Activated naive CD8-positive, alpha-beta T cell treated with anti-CD3 and anti-CD28 coated beads, Interleukin-2, amount 10 ng/mL, durations not matched to agents 7 days and 5 days (primary cell): ENCODE measurements around the gene CIB2. TPM values are rescaled to one million over a fixed set of nuclear protein-coding genes. Genes with fewer than 3 reads are reported as not detected.

Experiments
- ATAC-seq: fragments of 150-1000 bp; cut with Tn5 transposase; one replicate; pipeline ENCODE4 v1.10.0; 2021; ENCODE audit warnings: low read depth, moderate library complexity
- POLR2A ChIA-PET: fragments of 350-600 bp; sonication (Branson Sonifier 250); formaldehyde crosslinking; loops from one replicate; lab custom pipeline; 2021; ENCODE audit warnings: antibody characterized with exemption; lab: Charles Lee
- DNase-seq: peaks from one replicate; pipeline ENCODE4 v3.0.0; 2021
- H3K27ac Mint-ChIP-seq: one replicate; pipeline ENCODE4 v1.8.0; 2022; ENCODE audit warnings: mild to moderate bottlenecking, mixed read lengths
- H3K27me3 Mint-ChIP-seq: one replicate; pipeline ENCODE4 v1.8.0; 2022; ENCODE audit warnings: mild to moderate bottlenecking, moderate library complexity, mixed read lengths
- H3K36me3 Mint-ChIP-seq: one replicate; pipeline ENCODE4 v1.8.0; 2021; ENCODE audit warnings: mild to moderate bottlenecking, mixed read lengths
- H3K4me1 Mint-ChIP-seq: one replicate; pipeline ENCODE4 v1.8.0; 2021; ENCODE audit warnings: mixed read lengths
- H3K4me3 Mint-ChIP-seq: one replicate; pipeline ENCODE4 v1.8.0; 2022; ENCODE audit warnings: mild to moderate bottlenecking, moderate library complexity, mixed read lengths
- H3K9me3 Mint-ChIP-seq: one replicate; pipeline ENCODE4 v1.8.0; 2021; ENCODE audit warnings: mixed read lengths
- total RNA-seq, 2 experiments: library from RNA; stranded (reverse); gene quantifications; one replicate each; pipeline ENCODE4 v1.2.3, GENCODE V29; 2021

CIB2 gene
- total RNA-seq, 2 experiments from 2014 or later = 0.88 to 1.5 TPM

GRCh38 chr15:78073046-78073787 lies 58.0 kb downstream of the CIB2 start:
- Mint-ChIP-seq H3K4me3 (peak overlapping the region; percentile 79), H3K27me3 (no peaks in the 10 kb centered on the region), H3K4me1 (peaks cover 62% of the 10 kb centered on the region), H3K27ac (peak overlapping the region; percentile 49), H3K36me3 (peaks cover 23% of the 10 kb centered on the region), H3K9me3 (no peaks in the 10 kb centered on the region)
- no peak for DNase-seq
- POLR2A ChIA-PET = interaction anchor here (0.9 to 4.4 kb wide), 6 partner anchors 23 to 38 kb away, joined by 3 to 33 read pairs (median 5); no protein-coding TSS in a partner anchor
- ATAC-seq = no peak

- DNase-seq = no peak
- Mint-ChIP-seq H3K4me3 (peak overlapping the region; percentile 79), H3K36me3 (peaks cover 23% of the 10 kb centered on the region), H3K27ac (peak overlapping the region; percentile 49), H3K4me1 (peaks cover 68% of the 10 kb centered on the region), H3K27me3 (no peaks in the 10 kb centered on the region), H3K9me3 (no peaks in the 10 kb centered on the region)
- POLR2A ChIA-PET = interaction anchor here (0.9 to 4.4 kb wide), 4 partner anchors 22 to 37 kb away, joined by 3 to 33 read pairs (median 12); no protein-coding TSS in a partner anchor
- peak; percentile 17 for ATAC-seq
These were observed 59.0 kb downstream of the CIB2 start for GRCh38 chr15:78072080-78072892.

- no peak overlapping the region for H3K27ac Mint-ChIP-seq
- POLR2A ChIA-PET = interaction anchor here (3.3 to 4.4 kb wide), 2 partner anchors 21 to 33 kb away, joined by 19 to 33 read pairs; no protein-coding TSS in a partner anchor
- no peaks in the 10 kb centered on the region for H3K27me3 Mint-ChIP-seq
- H3K36me3 Mint-ChIP-seq = peaks cover 20% of the 10 kb centered on the region
- DNase-seq (no peak), ATAC-seq (no peak)
- peak overlapping the region; percentile 31 for H3K4me3 Mint-ChIP-seq
- H3K4me1 Mint-ChIP-seq = peaks cover 70% of the 10 kb centered on the region
- H3K9me3 Mint-ChIP-seq = no peaks in the 10 kb centered on the region
These were observed 59.9 kb downstream of the CIB2 start for GRCh38 chr15:78071383-78071782.

- Mint-ChIP-seq H3K9me3 (no peaks in the 10 kb centered on the region), H3K36me3 (peaks cover 11% of the 10 kb centered on the region), H3K27me3 (no peaks in the 10 kb centered on the region), H3K4me3 (peak overlapping the region; percentile 85), H3K4me1 (peaks cover 65% of the 10 kb centered on the region), H3K27ac (peak overlapping the region; percentile 96)
- DNase-seq (no peak), ATAC-seq (peak; percentile 22)
- POLR2A ChIA-PET = interaction anchor here (0.6 to 4.4 kb wide), 9 partner anchors 11 to 38 kb away, joined by 3 to 33 read pairs (median 5); no protein-coding TSS in a partner anchor
These were observed 61.1 kb downstream of the CIB2 start for GRCh38 chr15:78070049-78070700.

GRCh38 chr15:78069462-78070029 lies 61.7 kb downstream of the CIB2 start:
- POLR2A ChIA-PET = interaction anchor here (0.6 to 4.7 kb wide), 12 partner anchors 12 to 195 kb away, joined by 3 to 42 read pairs (median 4); partner anchors contain the start of gene DNAJA4
- peaks cover 9% of the 10 kb centered on the region for H3K36me3 Mint-ChIP-seq
- H3K27me3 Mint-ChIP-seq = no peaks in the 10 kb centered on the region

GRCh38 chr15:78069052-78069414 lies 62.2 kb downstream of the CIB2 start:
- Mint-ChIP-seq H3K4me1 (peaks cover 59% of the 10 kb centered on the region), H3K4me3 (peak overlapping the region; percentile 85), H3K36me3 (peaks cover 5% of the 10 kb centered on the region), H3K9me3 (no peaks in the 10 kb centered on the region), H3K27ac (peak overlapping the region; percentile 96), H3K27me3 (no peaks in the 10 kb centered on the region)
- POLR2A ChIA-PET = interaction anchor here (0.6 to 4.7 kb wide), 10 partner anchors 9 to 195 kb away, joined by 3 to 42 read pairs (median 3); partner anchors contain the start of gene DNAJA4
- ATAC-seq (peak; percentile 10), DNase-seq (no peak)

More at GRCh38 chr15:78069462-78070029, 61.7 kb downstream of the CIB2 start:
- peaks cover 63% of the 10 kb centered on the region for H3K4me1 Mint-ChIP-seq
- H3K9me3 Mint-ChIP-seq = no peaks in the 10 kb centered on the region
- H3K27ac Mint-ChIP-seq = peak overlapping the region; percentile 96
- peak; percentile 43 for ATAC-seq
- peak overlapping the region; percentile 85 for H3K4me3 Mint-ChIP-seq
- no peak for DNase-seq

- Mint-ChIP-seq H3K27ac (peak overlapping the region; percentile 96), H3K4me1 (peaks cover 56% of the 10 kb centered on the region), H3K4me3 (peak overlapping the region; percentile 85), H3K36me3 (peaks cover 5% of the 10 kb centered on the region), H3K27me3 (no peaks in the 10 kb centered on the region), H3K9me3 (no peaks in the 10 kb centered on the region)
- DNase-seq (no peak), ATAC-seq (no peak)
- POLR2A ChIA-PET = interaction anchor here (1.0 to 4.7 kb wide), 9 partner anchors 10 to 48 kb away, joined by 3 to 42 read pairs (median 3); partner anchors contain the start of gene TBC1D2B
These were observed 63.7 kb downstream of the CIB2 start for GRCh38 chr15:78067328-78068228.

- no peaks in the 10 kb centered on the region for H3K9me3 Mint-ChIP-seq
- H3K27ac Mint-ChIP-seq = peak overlapping the region; percentile 50
- H3K27me3 Mint-ChIP-seq = no peaks in the 10 kb centered on the region
- peaks cover 51% of the 10 kb centered on the region for H3K4me1 Mint-ChIP-seq
- DNase-seq (no peak), ATAC-seq (no peak)
- POLR2A ChIA-PET = interaction anchor here (0.6 to 4.7 kb wide), 5 partner anchors 11 to 38 kb away, joined by 3 to 42 read pairs (median 3); partner anchors contain the start of gene TBC1D2B
- peaks cover 2% of the 10 kb centered on the region for H3K36me3 Mint-ChIP-seq
- peak overlapping the region; percentile 41 for H3K4me3 Mint-ChIP-seq
These were observed 65.0 kb downstream of the CIB2 start for GRCh38 chr15:78065973-78066946.

GRCh38 chr15:78065284-78065872 lies 65.9 kb downstream of the CIB2 start:
- POLR2A ChIA-PET = interaction anchor here (4.7 kb wide), 1 partner anchor 16 kb away, joined by 42 read pairs; no protein-coding TSS in a partner anchor
- Mint-ChIP-seq H3K4me1 (peaks cover 51% of the 10 kb centered on the region), H3K9me3 (no peaks in the 10 kb centered on the region), H3K27me3 (no peaks in the 10 kb centered on the region), H3K36me3 (peaks cover 2% of the 10 kb centered on the region), H3K4me3 (no peak overlapping the region), H3K27ac (no peak overlapping the region)
- DNase-seq (no peak), ATAC-seq (no peak)

- peaks cover 49% of the 10 kb centered on the region for H3K4me1 Mint-ChIP-seq
- no peaks in the 10 kb centered on the region for H3K27me3 Mint-ChIP-seq
- no peak overlapping the region for H3K27ac Mint-ChIP-seq
- H3K36me3 Mint-ChIP-seq = peaks cover 2% of the 10 kb centered on the region
- H3K4me3 Mint-ChIP-seq = no peak overlapping the region
- H3K9me3 Mint-ChIP-seq = no peaks in the 10 kb centered on the region
- POLR2A ChIA-PET = interaction anchor here (4.7 kb wide), 1 partner anchor 15 kb away, joined by 42 read pairs; no protein-coding TSS in a partner anchor
- DNase-seq (no peak), ATAC-seq (no peak)
These were observed 66.7 kb downstream of the CIB2 start for GRCh38 chr15:78064544-78064943.
